Activated T-cell treated with anti-CD3 and anti-CD28 coated beads, Interleukin-2, amount 50 U/mL, for 48 hours (primary cell): ENCODE results near the gene KAT14.
"Not testable (repeated sequence)": the region's sequence is repeated elsewhere in the genome, so short reads cannot be mapped to it uniquely, and the experiment has no call there.

ENCODE experiments used
- DNase-seq, 2 experiments: peaks; one replicate each; pipeline ENCODE4 v3.0.0-alpha.2; 2020

Gene KAT14

GRCh38 chr20:18226741-18227140, 89.1 kb downstream of the KAT14 start:
- DNase-seq, result not testable (repeated sequence)

GRCh38 chr20:18233408-18233943, 95.8 kb downstream of the KAT14 start:
- DNase-seq, result no peak
